GM18498 (cell line): ENCODE data around the gene CENPT.

ENCODE experiments used
- ATAC-seq: cut with Tn5 transposase; IDR thresholded peaks from one replicate; pipeline ENCODE4 v1.9.1; 2021; ENCODE audit warnings: mild to moderate bottlenecking, moderate library complexity; ENCODE audit not compliant: unreplicated experiment

Gene CENPT, protein sequence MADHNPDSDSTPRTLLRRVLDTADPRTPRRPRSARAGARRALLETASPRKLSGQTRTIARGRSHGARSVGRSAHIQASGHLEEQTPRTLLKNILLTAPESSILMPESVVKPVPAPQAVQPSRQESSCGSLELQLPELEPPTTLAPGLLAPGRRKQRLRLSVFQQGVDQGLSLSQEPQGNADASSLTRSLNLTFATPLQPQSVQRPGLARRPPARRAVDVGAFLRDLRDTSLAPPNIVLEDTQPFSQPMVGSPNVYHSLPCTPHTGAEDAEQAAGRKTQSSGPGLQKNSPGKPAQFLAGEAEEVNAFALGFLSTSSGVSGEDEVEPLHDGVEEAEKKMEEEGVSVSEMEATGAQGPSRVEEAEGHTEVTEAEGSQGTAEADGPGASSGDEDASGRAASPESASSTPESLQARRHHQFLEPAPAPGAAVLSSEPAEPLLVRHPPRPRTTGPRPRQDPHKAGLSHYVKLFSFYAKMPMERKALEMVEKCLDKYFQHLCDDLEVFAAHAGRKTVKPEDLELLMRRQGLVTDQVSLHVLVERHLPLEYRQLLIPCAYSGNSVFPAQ

DNA sequence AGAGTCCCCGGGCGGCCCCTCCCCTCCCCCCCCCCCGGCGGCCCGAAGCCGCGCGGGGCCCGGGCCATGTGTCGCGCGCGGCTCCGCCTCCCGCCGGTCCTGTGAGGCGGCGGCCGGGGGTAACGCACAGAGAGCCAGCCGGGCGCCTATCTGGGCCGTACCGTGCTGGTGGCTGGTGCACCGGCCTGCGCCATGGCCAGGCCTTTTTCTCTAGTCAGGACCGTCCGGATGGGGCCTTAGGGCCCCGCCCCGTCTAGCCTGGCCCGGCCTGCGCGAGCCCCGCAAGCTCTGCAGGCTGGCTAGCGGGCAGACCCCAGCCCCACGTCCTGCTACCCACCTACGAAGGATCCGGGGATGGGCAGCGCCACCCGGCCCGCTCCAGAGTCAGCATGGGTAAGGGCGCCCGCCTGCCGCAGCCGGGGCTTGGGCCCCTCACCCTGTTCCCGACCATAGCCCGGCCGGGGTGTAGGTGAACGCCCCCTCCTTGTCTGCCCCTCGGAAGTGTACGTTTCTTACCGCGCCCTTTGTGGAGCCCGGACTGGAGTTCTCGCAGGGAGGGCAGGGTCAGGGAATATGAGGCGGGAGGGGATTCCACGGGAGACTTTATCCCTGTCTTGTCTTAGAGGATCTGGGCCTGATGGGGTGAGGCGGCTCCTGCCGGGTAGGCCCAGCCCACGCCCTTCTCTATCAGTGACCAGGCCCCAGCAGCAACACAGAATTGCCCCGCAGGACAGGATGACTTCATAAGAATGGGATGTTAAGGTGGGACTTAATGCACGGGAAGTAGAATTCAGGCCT, at the start of gene CENPT:
Gene CENPT (minus strand): TSS at position 630 of the 798 bp plus-strand sequence. CDS start 13,834 bp downstream, outside the sequence.
- ATAC-seq: peak; percentile 44

DNA sequence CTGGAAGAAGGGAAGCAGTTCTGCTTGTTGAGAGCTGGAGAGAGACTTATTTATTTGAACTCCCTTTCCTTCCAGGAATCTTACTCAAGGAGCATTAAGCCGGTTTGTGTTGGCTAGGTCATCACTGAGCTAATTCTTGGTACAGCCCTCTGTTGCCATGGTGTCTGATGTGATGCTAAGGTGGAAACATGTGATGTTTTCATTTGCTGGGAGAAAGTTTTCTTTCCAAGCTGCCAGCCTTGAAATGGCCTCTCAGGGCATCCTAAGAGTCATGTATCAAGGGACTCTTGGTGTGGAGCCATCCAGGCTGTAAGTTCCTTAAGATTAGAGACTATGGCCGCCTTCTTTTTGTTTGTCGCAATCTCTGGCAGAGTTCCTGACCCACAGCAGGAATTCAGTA, 49.7 kb upstream of the CENPT start:
- ATAC-seq: no peak

DNA sequence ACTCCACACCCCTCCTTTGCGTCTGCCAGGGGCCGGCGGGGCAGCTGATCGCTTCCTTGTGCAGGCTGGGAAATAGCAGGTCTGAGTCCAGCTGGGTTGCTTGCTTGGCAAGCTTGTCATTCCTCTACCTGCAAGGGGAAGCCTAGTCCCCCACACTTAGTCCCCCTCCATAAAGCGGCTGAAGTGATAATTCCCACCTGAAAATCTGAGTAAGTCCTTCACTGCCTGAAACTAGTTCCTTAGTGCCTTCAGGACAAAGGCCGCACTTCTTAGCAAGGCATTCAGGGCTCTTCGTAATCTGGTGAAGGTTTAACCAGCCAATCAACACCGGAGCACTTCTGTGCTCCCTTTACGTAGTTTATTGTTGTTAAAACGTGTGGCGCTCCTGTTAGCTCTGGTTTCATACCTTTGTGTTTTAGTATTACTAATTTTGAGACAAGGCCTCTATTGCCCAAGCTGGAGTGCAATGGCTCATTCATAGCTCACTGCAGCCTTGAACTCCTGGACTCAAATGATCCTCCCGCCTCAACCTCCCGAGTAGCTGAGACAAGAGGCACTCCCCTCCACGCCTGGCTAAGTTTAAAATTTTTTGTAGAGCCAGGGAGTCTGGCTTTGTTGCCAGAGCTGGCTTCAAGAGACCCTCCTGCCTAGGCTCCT, 46.4 kb upstream of the CENPT start:
- ATAC-seq: no peak

DNA sequence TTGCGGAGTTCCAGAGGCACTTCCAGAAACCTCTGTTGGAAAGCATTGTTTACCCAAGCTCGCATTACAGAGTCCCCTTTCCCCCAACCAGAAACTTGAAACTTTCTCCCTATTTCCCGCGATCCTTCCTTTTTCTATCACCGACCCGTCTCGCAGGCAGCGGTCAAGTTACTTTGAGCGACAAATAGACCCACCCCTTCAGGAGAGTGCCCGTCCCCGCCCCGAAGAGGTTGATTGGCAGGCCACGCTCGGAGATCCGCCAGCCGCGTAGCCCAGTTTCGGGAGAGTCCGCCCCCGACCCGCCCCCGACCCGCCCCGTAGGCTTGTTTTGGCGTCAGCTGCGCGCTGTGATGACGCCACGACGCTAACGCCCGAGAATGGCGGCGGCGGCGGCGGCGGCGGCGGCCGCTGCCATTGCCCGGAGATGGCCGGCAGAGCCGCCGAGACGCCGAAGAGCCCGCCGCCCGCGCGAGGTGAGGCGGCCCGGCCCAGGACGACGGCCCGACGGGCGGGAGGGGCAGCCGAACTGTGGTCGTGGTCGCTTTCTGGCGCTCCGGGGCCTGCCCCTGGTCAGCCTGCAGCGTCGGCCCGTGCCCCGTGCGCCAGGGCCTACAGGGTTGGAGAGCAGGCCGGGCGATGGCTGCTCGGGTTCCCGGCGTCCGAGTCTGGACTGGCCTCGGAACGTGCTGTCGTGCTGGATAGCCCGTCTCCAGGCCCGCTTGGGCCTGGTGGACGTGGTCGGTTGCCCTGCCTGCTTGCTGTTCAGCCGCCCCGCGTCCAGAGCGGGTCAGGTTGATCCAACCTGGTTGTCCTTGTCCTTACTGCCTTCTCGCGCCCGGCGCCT, 45.6 kb upstream of the CENPT start, which contains the start of gene PSKH1:
Gene PSKH1 (plus strand): TSS at position 356 of the 844 bp plus-strand sequence. CDS start 15,496 bp downstream, outside the sequence.
- ATAC-seq: peak; percentile 92

DNA sequence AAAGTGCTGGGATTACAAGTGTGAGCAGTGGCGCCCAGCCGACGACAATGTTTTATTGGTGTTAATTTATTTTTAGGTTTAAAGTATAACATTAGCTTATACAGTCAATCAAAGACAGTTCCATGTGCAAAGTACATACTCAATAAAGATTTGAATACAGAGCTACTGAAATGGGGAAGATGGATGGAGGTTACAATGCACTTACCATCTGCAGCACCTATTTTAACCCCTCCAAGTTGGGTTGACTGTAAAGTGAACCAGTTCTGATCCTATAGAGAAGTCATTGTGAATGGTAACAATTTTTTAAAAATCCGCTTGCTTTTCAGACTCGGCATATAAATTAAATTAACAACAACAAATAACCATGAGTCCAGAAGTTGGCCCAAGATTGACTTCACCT, 44.9 kb upstream of the CENPT start:
- ATAC-seq: no peak

DNA sequence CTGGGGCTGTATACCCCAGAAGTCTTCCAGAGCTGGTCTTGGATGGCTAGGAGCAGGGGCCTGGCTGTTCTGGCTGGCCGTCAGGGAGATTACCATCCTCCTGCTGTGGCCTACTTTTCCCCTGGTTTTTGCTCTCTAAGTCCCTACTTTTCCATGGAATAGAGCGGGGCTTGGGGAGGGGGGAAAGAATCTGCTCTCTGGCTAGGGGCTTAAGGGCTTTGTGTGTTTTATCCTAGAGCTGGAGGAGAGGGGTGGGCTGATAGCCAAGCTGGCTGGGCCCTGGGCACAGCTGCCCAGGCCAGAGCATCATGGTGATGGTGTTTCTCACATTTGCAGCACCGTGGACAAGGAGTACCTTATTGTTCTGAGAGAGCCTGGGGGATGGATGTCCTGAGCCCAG, 40.8 kb upstream of the CENPT start:
- ATAC-seq: no peak

DNA sequence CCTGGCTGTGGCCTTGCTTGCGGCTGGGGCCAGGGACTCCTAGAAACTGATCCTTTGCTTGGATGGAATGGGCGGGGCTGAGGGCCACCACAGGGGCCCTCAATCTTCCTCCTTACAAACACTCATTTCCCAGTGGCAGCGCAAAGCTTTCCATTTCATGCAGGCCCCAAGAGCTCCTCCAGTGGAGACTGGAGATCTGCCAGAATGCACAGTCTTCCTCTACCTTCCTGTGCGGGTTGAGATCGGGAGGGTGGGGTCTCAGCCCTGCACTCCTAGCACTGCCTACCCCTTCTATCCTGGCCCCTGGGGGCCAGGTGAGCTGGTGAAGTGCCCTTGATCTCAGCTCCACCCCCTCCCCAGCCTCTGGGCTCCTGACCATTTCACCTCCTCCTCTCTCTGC, 38.9 kb upstream of the CENPT start:
- no peak for ATAC-seq

DNA sequence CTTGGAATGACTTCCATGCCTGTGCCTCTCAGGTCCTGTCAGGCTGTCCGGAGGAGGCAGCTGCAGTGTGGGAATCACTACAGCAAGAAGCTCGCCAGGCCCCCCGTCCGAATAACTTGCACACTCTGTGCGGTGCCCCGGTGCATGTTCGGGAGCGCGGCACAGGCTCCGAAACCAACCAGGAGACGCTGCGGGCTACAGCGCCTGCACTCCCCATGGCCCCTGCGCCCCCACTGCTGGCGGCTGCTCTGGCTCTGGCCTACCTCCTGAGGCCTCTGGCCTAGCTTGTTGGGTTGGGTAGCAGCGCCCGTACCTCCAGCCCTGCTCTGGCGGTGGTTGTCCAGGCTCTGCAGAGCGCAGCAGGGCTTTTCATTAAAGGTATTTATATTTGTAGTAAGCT, 38.5 kb upstream of the CENPT start:
- no peak for ATAC-seq

DNA sequence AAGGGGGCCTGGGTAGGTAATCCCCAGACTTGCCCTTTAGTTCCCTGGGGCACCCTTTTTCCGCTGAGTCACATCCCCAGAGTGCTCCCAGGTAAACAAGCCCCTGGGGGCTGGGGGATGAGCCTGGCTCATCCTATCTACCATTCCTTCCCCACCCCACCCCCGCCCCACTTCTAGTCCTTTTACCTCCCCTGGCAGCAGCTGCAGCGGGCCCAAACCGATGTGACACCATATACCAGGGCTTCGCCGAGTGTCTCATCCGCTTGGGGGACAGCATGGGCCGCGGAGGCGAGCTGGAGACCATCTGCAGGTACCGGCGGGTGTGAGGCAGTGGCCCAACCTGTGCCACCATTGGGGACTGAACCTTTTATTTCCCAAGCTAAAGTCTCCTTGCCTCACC, 38.1 kb upstream of the CENPT start:
- ATAC-seq: no peak

DNA sequence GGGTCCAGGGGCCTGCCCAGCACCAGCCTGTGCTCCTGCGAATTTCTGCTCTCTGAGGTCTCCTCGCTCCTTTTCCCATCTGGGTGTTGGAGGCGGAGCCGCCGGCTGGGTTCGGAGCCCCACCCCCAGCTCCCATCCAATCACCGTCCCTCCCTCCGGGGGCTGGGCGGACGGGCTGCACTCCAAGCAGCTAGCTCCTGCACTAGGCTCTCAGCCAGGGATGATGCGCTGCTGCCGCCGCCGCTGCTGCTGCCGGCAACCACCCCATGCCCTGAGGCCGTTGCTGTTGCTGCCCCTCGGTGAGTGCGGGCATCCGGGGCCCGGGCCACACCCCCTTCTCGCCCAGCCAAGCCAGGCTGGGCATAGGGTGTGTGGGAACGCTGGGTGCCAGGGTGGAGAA, 37.2 kb upstream of the CENPT start, which contains the start of gene NRN1L:
Gene NRN1L (plus strand): TSS at position 202 of the 400 bp plus-strand sequence. CDS start 19 bp downstream, at position 221.
- ATAC-seq: no peak

DNA sequence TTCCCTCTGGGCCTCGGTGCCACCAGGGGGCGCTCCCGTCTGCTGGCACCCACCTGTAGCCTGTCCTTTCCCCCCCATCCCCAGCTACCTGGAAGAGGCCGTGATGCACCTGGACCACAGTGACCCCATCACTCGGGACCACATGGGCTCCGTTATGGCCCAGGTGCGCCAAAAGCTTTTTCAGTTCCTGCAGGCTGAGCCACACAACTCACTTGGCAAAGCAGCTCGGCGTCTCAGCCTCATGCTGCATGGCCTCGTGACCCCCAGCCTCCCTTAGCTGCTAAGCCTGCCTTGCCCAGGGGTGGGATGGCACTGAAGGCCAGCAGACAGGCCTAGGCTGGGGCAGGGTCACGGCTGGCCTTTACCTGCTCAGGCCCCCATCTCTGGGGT, 36.4 kb upstream of the CENPT start:
- no peak for ATAC-seq

DNA sequence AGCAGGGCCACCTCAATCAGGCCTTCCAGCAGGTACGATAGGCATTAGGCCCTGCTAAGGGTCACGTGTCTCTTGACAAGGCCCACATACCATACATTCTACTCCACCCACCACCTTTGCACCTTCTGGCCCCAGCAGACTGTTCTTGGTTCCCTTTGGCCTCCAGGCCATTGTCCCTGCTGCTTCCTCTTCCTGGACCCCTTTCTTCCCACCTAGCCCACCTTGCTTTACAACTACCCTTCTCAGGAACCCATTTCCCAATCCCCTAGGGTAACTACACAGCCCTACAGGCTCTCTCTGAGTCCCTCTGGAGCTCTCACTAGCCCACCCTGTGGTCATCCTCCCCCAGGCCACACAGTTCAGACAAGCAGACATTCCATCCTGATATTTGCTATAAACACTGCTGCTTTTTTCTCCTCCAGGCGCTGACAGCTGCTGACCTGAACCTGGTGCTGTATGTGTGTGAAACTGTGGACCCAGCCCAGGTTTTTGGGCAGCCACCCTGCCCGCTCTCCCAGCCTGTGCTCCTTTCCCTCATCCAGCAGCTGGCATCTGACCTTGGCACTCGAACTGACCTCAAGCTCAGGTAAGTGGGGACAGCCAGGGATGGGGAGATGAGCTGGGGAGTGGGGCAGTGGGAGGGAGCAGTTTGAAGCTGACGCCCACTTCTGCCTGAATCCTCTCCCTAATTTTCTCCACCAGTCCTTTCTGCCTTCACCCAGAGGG, 35.8 kb upstream of the CENPT start:
- ATAC-seq: no peak

DNA sequence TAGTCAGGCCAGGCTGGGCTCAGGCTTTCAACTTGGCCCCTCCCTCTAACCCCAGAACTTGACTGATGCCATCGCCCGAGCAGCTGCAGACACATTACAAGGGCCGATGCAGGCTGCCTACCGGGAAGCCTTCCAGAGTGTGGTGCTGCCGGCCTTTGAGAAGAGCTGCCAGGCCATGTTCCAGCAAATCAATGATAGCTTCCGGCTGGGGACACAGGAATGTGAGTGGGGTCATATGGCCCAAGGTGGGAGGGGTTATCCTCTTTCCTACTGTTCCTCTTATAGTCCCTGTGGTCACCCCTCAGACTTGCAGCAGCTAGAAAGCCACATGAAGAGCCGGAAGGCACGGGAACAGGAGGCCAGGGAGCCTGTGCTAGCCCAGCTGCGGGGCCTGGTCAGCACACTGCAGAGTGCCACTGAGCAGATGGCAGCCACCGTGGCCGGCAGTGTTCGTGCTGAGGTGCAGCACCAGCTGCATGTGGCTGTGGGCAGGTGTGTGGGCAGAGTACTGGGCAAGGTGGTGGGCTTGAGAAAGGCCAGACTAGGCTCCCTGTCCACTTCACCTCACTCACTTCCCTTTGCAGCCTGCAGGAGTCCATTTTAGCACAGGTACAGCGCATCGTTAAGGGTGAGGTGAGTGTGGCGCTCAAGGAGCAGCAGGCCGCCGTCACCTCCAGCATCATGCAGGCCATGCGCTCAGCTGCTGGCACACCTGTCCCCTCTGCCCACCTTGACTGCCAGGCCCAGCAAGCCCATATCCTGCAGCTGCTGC, 35.1 kb upstream of the CENPT start:
- ATAC-seq: no peak

DNA sequence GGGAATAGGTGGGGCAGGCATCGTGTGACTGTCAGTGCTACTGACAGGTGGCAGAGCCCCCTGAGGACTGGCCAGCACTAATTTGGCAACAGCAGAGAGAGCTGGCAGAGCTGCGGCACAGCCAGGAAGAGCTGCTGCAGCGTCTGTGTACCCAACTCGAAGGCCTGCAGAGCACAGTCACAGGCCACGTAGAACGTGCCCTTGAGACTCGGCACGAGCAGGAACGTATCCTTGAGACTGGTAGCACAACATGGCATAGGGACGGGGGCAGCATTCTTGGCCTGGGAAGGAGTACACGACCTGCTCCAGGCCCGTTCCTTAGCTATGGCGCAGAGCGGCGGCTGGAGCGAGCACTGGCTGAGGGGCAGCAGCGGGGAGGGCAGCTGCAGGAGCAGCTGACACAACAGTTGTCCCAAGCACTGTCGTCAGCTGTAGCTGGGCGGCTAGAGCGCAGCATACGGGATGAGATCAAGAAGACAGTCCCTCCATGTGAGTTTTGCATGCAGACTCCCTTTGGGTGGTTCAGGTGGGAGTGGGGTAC, 34.2 kb upstream of the CENPT start:
- ATAC-seq: no peak

DNA sequence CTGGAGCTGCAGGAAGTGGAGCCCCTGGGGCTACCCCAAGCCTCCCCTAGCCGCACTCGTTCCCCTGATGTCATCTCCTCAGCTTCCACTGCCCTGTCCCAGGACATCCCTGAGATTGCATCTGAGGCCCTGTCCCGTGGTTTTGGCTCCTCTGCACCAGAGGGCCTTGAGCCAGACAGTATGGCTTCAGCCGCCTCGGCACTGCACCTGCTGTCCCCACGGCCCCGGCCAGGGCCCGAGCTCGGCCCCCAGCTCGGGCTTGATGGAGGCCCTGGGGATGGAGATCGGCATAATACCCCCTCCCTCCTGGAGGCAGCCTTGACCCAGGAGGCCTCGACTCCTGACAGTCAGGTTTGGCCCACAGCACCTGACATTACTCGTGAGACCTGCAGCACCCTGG, 33.1 kb upstream of the CENPT start:
- no peak for ATAC-seq

DNA sequence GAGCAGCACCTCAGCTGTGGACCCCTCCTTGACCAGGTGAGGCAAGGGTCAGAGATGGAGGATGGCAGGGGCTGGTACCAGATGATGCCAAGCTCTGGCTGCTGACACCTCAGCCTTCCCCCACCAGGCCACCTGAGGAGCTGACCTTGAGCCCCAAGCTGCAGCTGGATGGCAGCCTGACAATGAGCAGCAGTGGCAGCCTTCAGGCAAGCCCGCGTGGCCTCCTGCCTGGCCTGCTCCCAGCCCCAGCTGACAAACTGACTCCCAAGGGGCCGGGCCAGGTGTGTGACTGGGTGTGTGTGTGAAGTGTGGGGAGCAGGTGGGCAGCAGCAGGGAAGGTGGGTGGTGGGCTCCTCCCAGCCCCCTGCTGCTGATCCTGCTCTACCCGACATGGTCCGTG, 32.4 kb upstream of the CENPT start:
- no peak for ATAC-seq

DNA sequence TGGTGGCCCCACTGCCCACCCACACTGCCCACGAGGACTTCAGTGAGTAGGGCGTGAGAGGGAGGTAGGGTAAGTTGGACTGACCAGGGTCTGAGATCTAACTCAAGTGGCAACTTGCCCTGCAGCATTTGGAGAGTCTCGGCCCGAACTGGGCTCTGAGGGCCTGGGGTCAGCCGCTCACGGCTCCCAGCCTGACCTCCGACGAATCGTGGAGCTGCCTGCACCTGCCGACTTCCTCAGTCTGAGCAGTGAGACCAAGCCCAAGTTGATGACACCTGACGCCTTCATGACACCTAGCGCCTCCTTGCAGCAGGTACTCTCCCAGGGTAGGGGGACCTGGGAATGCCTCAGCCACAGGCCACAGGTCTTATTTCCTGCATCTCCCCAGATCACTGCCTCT, 32.0 kb upstream of the CENPT start:
- no peak for ATAC-seq

DNA sequence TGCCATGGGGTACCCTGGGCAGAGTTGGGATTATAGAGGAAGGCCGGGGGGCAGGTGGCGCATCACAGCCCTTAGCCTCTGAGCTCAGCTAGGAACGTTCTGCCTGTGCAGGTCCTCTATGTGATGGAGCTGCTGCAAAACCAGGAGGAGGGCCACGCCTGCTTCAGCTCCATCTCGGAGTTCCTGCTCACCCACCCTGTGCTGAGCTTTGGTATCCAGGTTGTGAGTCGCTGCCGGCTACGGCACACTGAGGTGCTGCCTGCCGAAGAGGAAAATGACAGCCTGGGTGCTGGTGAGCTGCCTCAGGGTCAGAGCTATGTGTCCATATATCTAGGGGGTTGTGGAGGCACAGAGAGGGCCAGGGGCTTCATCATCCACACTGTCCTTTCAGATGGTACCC, 31.4 kb upstream of the CENPT start:
- no peak for ATAC-seq

DNA sequence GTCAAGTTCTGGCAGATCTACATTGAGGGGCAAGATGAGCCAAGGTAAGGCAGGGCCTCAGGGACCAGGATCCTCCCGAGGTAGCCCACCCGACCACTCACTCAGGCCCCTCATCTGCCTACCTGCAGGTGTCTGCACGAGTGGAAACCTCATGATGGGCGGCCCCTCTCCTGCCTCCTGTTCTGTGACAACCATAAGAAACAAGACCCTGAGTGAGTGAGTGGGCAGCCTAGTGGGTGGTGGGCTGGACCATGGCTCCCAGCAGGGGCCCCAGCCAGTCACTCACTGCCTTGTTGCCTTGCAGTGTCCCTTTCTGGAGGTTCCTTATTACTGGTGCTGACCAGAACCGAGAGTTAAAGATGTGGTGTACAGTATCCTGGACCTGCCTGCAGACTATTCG, 30.7 kb upstream of the CENPT start:
- ATAC-seq: no peak
